ENCODE data around the gene IL1RAP.

DNA sequence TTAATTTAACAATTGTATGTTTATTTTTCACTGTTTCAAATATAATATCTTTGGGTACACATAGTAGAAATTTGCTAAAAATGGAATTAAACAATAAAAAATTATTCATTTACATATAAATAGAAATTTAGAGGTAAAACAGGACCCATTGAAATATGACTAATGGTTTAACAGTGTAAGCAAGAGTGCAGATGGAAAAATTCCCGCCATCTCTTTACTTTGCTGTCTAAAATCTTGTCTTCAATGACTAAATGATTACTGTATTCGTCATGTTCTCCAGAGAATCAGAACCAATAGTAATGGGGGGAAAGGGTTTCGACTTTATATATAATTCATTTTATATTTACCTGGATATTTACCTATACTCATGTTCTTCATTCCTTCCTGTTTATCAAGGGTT, 163.1 kb downstream of the IL1RAP start:
- TF ChIP-seq, protein P1, sequence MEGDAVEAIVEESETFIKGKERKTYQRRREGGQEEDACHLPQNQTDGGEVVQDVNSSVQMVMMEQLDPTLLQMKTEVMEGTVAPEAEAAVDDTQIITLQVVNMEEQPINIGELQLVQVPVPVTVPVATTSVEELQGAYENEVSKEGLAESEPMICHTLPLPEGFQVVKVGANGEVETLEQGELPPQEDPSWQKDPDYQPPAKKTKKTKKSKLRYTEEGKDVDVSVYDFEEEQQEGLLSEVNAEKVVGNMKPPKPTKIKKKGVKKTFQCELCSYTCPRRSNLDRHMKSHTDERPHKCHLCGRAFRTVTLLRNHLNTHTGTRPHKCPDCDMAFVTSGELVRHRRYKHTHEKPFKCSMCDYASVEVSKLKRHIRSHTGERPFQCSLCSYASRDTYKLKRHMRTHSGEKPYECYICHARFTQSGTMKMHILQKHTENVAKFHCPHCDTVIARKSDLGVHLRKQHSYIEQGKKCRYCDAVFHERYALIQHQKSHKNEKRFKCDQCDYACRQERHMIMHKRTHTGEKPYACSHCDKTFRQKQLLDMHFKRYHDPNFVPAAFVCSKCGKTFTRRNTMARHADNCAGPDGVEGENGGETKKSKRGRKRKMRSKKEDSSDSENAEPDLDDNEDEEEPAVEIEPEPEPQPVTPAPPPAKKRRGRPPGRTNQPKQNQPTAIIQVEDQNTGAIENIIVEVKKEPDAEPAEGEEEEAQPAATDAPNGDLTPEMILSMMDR (IDR thresholded peaks at IDR 0.05 in 8 of 11, conservative IDR thresholded peaks at IDR 0.05 in 3 of 11) = no peak
- TF ChIP-seq POLR2AphosphoS5 (IDR thresholded peaks at IDR 0.05) (no peak), POLR2A (IDR thresholded peaks at IDR 0.05) (no peak)

All from spleen (tissue), 7 donors.